GM12878 (cell line): ENCODE results near the gene KLC4. TPM values are rescaled to one million over a fixed set of nuclear protein-coding genes. Genes with fewer than 3 reads are reported as not detected.

Experiments
- ATAC-seq: fragments of 200-7000 bp; cut with Tn5 transposase; 3 replicates; pipeline ENCODE4 v1.9.1; 2020; ENCODE audit warnings: mild to moderate bottlenecking, moderate library complexity
- BruUV-seq: library from RNA; stranded (reverse); fragments of 400-500 nt; replicated peaks from 2 replicates; lab custom pipeline; 2021; lab: Mats Ljungman, UMichigan
- CTCF ChIA-PET: fragments of 300-600 bp; sonication (Branson Sonifier 250); formaldehyde crosslinking; extraction: SDS; loops from one replicate; lab custom pipeline; 2021; ENCODE audit warnings: inconsistent platforms; lab: Yijun Ruan, JAX
- POLR2A ChIA-PET: fragments of 350-600 bp; formaldehyde crosslinking; extraction: SDS; loops from one replicate; lab custom pipeline; 2021; ENCODE audit warnings: inconsistent platforms; lab: Charles Lee
- RAD21 ChIA-PET: fragments of 300-600 bp; sonication (Branson Sonifier 250); formaldehyde crosslinking; loops from one replicate; lab custom pipeline; 2023; ENCODE audit warnings: antibody characterized with exemption; ENCODE audit not compliant: unreplicated experiment; lab: Charles Lee
- SMC1A ChIA-PET: fragments of 300-600 bp; sonication (Branson Sonifier 250); formaldehyde crosslinking; loops from one replicate; lab custom pipeline; 2023; ENCODE audit not compliant: unreplicated experiment, uncharacterized antibody; lab: Charles Lee
- DNase-seq: peaks from one replicate; pipeline ENCODE4 v3.0.0-alpha.2; 2011; ENCODE audit warnings: low read depth, low spot score
- FAIRE-seq: peaks from 3 replicates; lab custom pipeline; 2011; peaks lifted over from hg19 to GRCh38; lab: Jason Lieb, UNC
- H2AFZ ChIP-seq: 2 replicates; pipeline ENCODE4 v1.6.0; 2011; ENCODE audit warnings: low read depth, low read length, control low read depth; ENCODE audit not compliant: control insufficient read depth
- H3K27ac ChIP-seq: 2 replicates; pipeline ENCODE4 v1.5.1; 2011; ENCODE audit warnings: control low read depth; ENCODE audit not compliant: control insufficient read depth, insufficient read depth
- H3K27me3 ChIP-seq, 2 experiments: replicated peaks in 1 of 2; 2 replicates each; pipeline versions ENCODE4 v1.6.0 to v1.6.1; 2011; ENCODE audit warnings: low read length in 1 of 2; ENCODE audit not compliant: control insufficient read depth in 2 of 2, insufficient read depth in 2 of 2
- H3K36me3 ChIP-seq, 2 experiments: 2 replicates each; pipeline ENCODE4 v1.5.1; 2011; ENCODE audit warnings: low read length in 1 of 2; ENCODE audit not compliant: control insufficient read depth in 2 of 2, insufficient read depth in 2 of 2
- H3K4me1 ChIP-seq: 2 replicates; pipeline ENCODE4 v1.6.1; 2011; ENCODE audit warnings: mild to moderate bottlenecking, low read length, moderate library complexity, mixed read lengths; ENCODE audit not compliant: control insufficient read depth, insufficient read depth
- H3K4me2 ChIP-seq: 2 replicates; pipeline ENCODE4 v1.6.0; 2011; ENCODE audit warnings: control low read depth; ENCODE audit not compliant: control insufficient read depth, insufficient read depth
- H3K4me3 ChIP-seq: fragments of 200-600 bp; sonication (generic); 2 replicates; pipeline ENCODE4 v1.5.1; 2016
- H3K79me2 ChIP-seq: 2 replicates; pipeline ENCODE4 v1.6.0; 2011; ENCODE audit warnings: low read length; ENCODE audit not compliant: control insufficient read depth, insufficient read depth
- H3K9ac ChIP-seq: 2 replicates; pipeline ENCODE4 v1.8.0; 2011; ENCODE audit warnings: low read length, control low read depth, mixed read lengths; ENCODE audit not compliant: control insufficient read depth, insufficient read depth
- H3K9me3 ChIP-seq: replicated peaks from 3 replicates; pipeline ENCODE4 v1.5.1; 2011; ENCODE audit warnings: mild to moderate bottlenecking, low read length; ENCODE audit not compliant: control insufficient read depth, insufficient read depth
- H4K20me1 ChIP-seq: 2 replicates; pipeline ENCODE4 v1.6.0; 2011; ENCODE audit not compliant: control insufficient read depth, insufficient read depth
- CBFB ChIP-seq: IDR thresholded peaks from 2 replicates; pipeline ENCODE4 v1.6.1; 2016; ENCODE audit warnings: antibody characterized with exemption, low read depth
- CREB1 ChIP-seq: IDR thresholded peaks from 2 replicates; pipeline ENCODE4 v1.6.1; 2012; ENCODE audit warnings: low read depth, mild to moderate bottlenecking, inconsistent platforms
- EED ChIP-seq: sonication (generic); IDR thresholded peaks from 2 replicates; pipeline ENCODE4 v1.6.1; 2016; ENCODE audit warnings: antibody characterized with exemption, low read depth
- ESRRA ChIP-seq: IDR thresholded peaks from 2 replicates; pipeline ENCODE4 v1.6.1; 2012; ENCODE audit warnings: mild to moderate bottlenecking, low read length, improper control_type of control experiment
- MEF2B ChIP-seq: fragments of 450-650 bp; IDR thresholded peaks from 2 replicates; pipeline ENCODE4 v1.6.1; 2018; ENCODE audit warnings: mild to moderate bottlenecking, moderate library complexity; ENCODE audit not compliant: partially characterized antibody, poor library complexity, severe bottlenecking
- MYB ChIP-seq: fragments of 150-350 bp; IDR thresholded peaks from 2 replicates; pipeline ENCODE4 v1.6.1; 2014; ENCODE audit warnings: mild to moderate bottlenecking, low read depth, low read length, borderline replicate concordance
- NFIC ChIP-seq: IDR thresholded peaks from 2 replicates; pipeline ENCODE4 v1.6.1; 2012; ENCODE audit warnings: low read depth, mild to moderate bottlenecking, inconsistent platforms, low read length, moderate library complexity
- NFYA ChIP-seq: IDR thresholded peaks from 2 replicates; pipeline ENCODE4 v1.6.1; 2011; ENCODE audit warnings: low read depth, mild to moderate bottlenecking, low read length, improper control_type of control experiment, borderline replicate concordance
- WGBS: methylation state at CpG from one replicate; pipeline ENCODE4 v1.1.6; 2016; ENCODE audit warnings: low lambda C conversion rate; ENCODE audit not compliant: insufficient replicate concordance, insufficient coverage; ENCODE audit errors: missing lambda C conversion rate; 5-methylcytosine and 5-hydroxymethylcytosine counted together
- in situ Hi-C: fragments of 300-500 bp; cut with MboI; formaldehyde crosslinking; loops from 9 replicates; pipeline ENCODE4 v1.14.3; 2018; ENCODE audit warnings: mixed read lengths
- intact Hi-C: fragments of 100-400 bp; cut with micrococcal nuclease; formaldehyde crosslinking; loops from one replicate; pipeline ENCODE4 v1.14.2; 2022; ENCODE audit not compliant: unreplicated experiment
- polyA plus RNA-seq, 11 experiments: library from polyadenylated mRNA; depleted of rRNA in 4 of 11; unstranded in 6 of 11; stranded (reverse) in 5 of 11; fragments of >200 nt; fragmentation: Nextera tagmentation in 4 of 11; fragmentation: Illumina TruSeq in 1 of 11; extraction: Ambion mirVana in 4 of 11; extraction: Trizol in 1 of 11; gene quantifications; 1 replicate in 1 of 11; 2 replicates in 10 of 11; pipeline versions ENCODE4 v1.2.1 to v1.2.3, GENCODE V29; 2011 to 2016; ENCODE audit warnings: inconsistent platforms in 2 of 11, missing spikeins in 2 of 11, low read depth in 1 of 11
- total RNA-seq, 4 experiments: library from RNA; depleted of rRNA in 3 of 4; stranded (reverse); fragments of >200 nt in 3 of 4; fragmentation: Illumina TruSeq in 1 of 4; extraction: Trizol in 1 of 4; gene quantifications; 2 replicates each; pipeline versions ENCODE4 v1.2.1 to v1.2.3, GENCODE V29; 2013 to 2021
- TF ChIP-seq, protein P1 (sequence below): IDR thresholded peaks from 2 replicates; pipeline ENCODE4 v1.6.1; 2012; ENCODE audit warnings: low read depth, low read length, improper control_type of control experiment

The KLC4 gene
- total and polyA plus RNA-seq, 10 of the 15 experiments (the other 5 are each of a cell fraction or from before 2014, with no cell fraction given), result 0.90 to 13.4 (median 6.9) TPM

DNA sequence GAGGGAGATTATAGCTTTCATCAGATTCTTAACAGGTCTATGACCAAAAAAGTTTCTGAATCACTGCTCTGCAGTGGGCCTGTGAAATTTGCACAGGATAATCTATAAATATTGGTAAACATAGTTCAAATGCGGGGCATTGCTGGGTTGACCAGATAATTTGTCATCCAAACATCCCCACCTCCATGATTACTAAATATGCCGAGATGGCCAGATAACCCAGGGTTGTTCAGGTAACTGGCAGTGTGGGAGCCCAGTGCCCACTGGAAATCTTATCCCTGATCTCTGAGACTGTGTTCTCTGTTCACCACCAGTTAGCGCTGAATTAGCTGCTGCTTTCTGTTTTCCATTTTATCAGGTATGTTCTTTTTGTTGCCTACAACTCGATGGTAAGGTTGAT, 38.1 kb downstream of the KLC4 start (continued):
- TF ChIP-seq NFYA (no peak), CREB1 (no peak), CBFB (no peak)
- TF ChIP-seq, all 136 proteins: peak for 0

DNA sequence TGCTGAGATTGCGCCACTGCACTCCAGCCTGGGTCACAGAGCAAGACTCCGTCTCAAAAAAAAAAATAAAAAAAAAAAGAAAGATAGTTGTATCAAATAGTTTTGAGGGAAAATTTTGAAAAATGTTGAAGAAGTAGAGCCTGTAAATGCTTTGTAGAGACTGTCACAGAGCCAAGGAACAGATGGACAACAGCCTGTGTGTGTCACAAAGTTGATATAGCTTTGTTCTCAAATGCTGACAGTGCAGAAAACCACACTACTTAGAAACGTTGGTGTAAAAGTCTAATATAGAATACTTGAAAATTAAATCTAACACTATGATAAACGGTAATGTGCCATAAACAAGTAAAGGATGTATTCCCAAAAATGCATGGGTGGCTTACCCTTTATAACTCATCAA, 42.1 kb downstream of the KLC4 start:
- 46% methylated on average over 3 of the region's 4 CpGs for WGBS
- H2AFZ ChIP-seq, result no peak overlapping the region
- in situ Hi-C loops (no loop called here), intact Hi-C loops (no loop called here)
- ATAC-seq (no peak), FAIRE-seq (no peak), DNase-seq (no peak)
- no peaks in the 10 kb centered on the region for H3K27me3 ChIP-seq
- CTCF ChIA-PET, result interaction anchor here (0.7 kb wide), 1 partner anchor 114 kb away, joined by 6 read pairs; no protein-coding TSS in a partner anchor
- H3K4me1 ChIP-seq, result peaks cover 8% of the 10 kb centered on the region
- H3K9me3 ChIP-seq, result no peaks in the 10 kb centered on the region
- H3K9ac ChIP-seq, result no peak overlapping the region
- H3K4me3 ChIP-seq, result no peak overlapping the region
- TF ChIP-seq NFIC (no peak), MEF2B (no peak), EED (no peak), MYB (no peak), ESRRA (no peak)
- TF ChIP-seq, protein P1, sequence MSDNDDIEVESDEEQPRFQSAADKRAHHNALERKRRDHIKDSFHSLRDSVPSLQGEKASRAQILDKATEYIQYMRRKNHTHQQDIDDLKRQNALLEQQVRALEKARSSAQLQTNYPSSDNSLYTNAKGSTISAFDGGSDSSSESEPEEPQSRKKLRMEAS, result no peak
- RAD21 ChIA-PET, result interaction anchor here (0.7 kb wide), 1 partner anchor 10 kb away, joined by 3 read pairs; no protein-coding TSS in a partner anchor
- POLR2A ChIA-PET, result interaction anchor here (0.7 kb wide), 1 partner anchor 35 kb away, joined by 4 read pairs; no protein-coding TSS in a partner anchor
- no peaks in the 10 kb centered on the region for H4K20me1 ChIP-seq
- no peak overlapping the region for H3K4me2 ChIP-seq
- SMC1A ChIA-PET, result interaction anchor here (0.6 kb wide), 1 partner anchor 25 kb away, joined by 3 read pairs; the partner anchor contains the start of gene PTK7
- no peaks in the 10 kb centered on the region for H3K79me2 ChIP-seq
- no peak overlapping the region for H3K27ac ChIP-seq
- no TSS peak for BruUV-seq
- no peaks in the 10 kb centered on the region for H3K36me3 ChIP-seq
